Activated CD8-positive, alpha-beta memory T cell treated with anti-CD3 and anti-CD28 coated beads, Interleukin-2, amount 50 U/mL, for 24 hours (primary cell): ENCODE data around the gene SNAI3.

Source experiments
- DNase-seq: peaks from one replicate; pipeline ENCODE4 v3.0.0-alpha.2; 2020; ENCODE audit errors: extremely low read depth

SNAI3 gene

GRCh38 chr16:88691924-88692560, 5.7 kb upstream of the SNAI3 start:
- no peak for DNase-seq

- no peak for DNase-seq
These were observed 5.0 kb upstream of the SNAI3 start for GRCh38 chr16:88691129-88691813.

GRCh38 chr16:88690341-88691128, 4.2 kb upstream of the SNAI3 start:
- no peak for DNase-seq

- DNase-seq, result no peak
These were observed 1.9 kb upstream of the SNAI3 start for GRCh38 chr16:88688013-88688778.

GRCh38 chr16:88687676-88688012, 1.3 kb upstream of the SNAI3 start:
- DNase-seq, result no peak

- DNase-seq, result no peak
These were observed 908 bp upstream of the SNAI3 start for GRCh38 chr16:88687254-88687576.

- DNase-seq, result no peak
These were observed 257 bp downstream of the SNAI3 start for GRCh38 chr16:88686062-88686438.

GRCh38 chr16:88685156-88686061, 898 bp downstream of the SNAI3 start:
- no peak for DNase-seq

- DNase-seq, result no peak
These were observed 1.6 kb downstream of the SNAI3 start for GRCh38 chr16:88684569-88685155.

GRCh38 chr16:88681709-88682451, 4.4 kb downstream of the SNAI3 start:
- DNase-seq, result no peak

- DNase-seq, result no peak
These were observed 5.1 kb downstream of the SNAI3 start for GRCh38 chr16:88681084-88681680.

- DNase-seq, result no peak
These were observed 5.7 kb downstream of the SNAI3 start for GRCh38 chr16:88680554-88681083.

- DNase-seq, result no peak
These were observed 7.9 kb downstream of the SNAI3 start for GRCh38 chr16:88678224-88678979.

GRCh38 chr16:88677721-88678120, 8.6 kb downstream of the SNAI3 start:
- no peak for DNase-seq

GRCh38 chr16:88676502-88677242, 9.6 kb downstream of the SNAI3 start:
- no peak for DNase-seq

- DNase-seq, result no peak
These were observed 12.5 kb downstream of the SNAI3 start for GRCh38 chr16:88673716-88674379.

- no peak for DNase-seq
These were observed 13.5 kb downstream of the SNAI3 start for GRCh38 chr16:88672776-88673175.

GRCh38 chr16:88671806-88672205, 14.5 kb downstream of the SNAI3 start:
- no peak for DNase-seq
